NCI-H524 (cell line): Measurements from ENCODE around the gene SOX13.
"Not testable (repeated sequence)": the region's sequence is repeated elsewhere in the genome, so short reads cannot be mapped to it uniquely, and the experiment has no call there.

Source experiments
- DNase-seq, 2 experiments: peaks; one replicate each; lab custom pipeline; 2025; lab: John Stamatoyannopoulos, UW

Gene SOX13

DNA sequence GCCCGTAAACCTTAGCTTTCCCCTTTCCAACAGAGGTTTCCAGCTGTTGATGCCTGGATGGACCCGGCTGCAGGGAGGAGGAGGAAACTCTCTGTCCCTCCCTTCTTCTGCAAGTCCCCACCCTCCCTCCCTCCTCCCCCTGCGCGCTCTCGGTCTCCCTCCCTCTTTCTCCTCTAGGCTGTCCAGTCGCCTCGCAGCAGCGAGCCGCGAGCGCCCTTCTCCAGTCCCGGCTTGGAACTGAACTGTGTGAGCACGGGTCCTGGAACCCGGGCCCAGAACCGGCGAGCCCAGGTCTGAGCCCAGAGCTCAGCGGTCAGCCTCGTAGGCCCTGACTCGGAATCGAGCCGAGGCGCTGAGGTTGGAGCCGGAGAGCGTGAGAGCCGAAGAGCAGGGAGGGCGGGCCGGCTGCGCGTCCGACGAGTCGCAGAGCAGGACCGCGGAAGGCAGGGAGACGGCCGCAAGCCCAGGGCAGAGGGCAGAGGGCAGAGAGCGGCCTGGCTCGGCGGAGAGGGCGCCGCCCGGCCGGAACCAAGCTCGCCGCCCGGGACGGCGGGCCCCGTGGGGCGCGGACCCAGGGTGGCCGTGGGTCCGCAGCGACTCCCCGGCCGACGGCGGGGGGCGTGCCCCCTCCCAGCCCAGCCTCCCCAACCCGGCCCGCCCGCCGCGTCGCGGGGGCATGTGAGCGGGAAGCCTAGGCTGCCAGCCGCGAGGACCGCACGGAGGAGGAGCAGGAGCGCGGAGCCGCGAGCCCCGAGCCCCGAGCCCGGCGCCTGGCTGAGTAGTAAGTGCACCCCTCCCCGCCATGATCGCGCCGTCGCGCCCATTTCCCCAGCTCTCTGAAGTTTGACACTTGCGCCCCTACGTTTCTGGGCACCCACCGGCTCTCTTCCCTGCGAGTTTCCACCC, at the start of gene SOX13:
Gene SOX13 (plus strand): TSS at position 185 of the 906 bp plus-strand sequence. CDS start 39,801 bp downstream, outside the sequence.
- DNase-seq, result peak; percentile 37 to 52

- no peak for DNase-seq
These were observed 46.8 kb upstream of the SOX13 start for GRCh38 chr1:204025917-204026707.

- DNase-seq, result no peak
These were observed 45.5 kb upstream of the SOX13 start for GRCh38 chr1:204027446-204027845.

DNA sequence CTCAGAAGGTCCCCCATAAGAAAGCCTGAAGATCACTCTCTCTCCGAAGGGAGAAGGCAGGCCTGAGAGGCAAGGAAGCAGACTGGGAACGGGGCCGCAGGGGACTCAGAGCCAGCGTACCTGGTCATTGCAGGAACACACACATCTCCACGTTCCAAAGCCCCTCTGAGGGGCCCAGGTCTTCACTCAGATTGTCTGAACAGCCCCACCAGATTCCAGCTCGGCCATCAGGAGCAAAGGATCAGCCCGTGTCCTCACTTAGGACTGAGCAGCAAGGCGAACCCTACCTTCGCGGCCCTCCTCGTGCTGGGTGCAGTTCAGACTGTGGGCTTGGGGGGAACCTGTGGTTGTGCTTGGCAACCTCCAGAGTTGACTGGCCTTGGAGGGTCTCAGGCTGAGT, 43.9 kb upstream of the SOX13 start:
- DNase-seq, result no peak

DNA sequence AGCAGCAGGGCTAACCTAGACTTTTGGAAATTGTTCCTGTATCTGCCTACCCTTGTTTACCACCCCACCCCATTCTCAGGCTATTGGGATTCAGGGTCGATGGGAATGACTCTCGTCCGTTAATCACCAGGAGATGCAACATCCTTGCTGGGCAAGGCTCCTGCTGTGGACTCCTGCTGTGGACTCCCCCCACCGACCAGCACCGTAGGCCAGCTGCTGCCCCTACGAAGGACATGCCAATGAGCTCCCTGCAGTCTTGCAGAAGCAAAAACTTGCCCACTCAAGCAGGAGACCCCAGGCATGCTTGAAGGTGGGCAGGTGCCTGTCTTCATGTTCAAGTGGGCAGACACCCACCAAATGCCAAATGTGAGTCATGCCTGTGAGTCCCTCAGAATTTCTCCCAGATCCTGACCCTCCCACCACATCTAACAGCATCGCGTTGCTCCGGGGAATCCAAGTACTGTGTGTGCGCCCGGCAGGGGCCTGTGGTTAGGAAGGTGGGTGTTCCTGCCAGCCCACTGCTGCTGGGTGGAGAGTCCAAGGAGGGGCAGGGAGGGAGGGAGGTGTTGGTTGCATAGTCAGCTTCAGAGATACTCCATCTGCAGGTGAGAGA, 41.7 kb upstream of the SOX13 start:
- peak in 1 of 2 experiments; percentile 58 for DNase-seq

GRCh38 chr1:204032642-204033235, 40.2 kb upstream of the SOX13 start:
- peak; percentile 71 to 85 for DNase-seq

DNA sequence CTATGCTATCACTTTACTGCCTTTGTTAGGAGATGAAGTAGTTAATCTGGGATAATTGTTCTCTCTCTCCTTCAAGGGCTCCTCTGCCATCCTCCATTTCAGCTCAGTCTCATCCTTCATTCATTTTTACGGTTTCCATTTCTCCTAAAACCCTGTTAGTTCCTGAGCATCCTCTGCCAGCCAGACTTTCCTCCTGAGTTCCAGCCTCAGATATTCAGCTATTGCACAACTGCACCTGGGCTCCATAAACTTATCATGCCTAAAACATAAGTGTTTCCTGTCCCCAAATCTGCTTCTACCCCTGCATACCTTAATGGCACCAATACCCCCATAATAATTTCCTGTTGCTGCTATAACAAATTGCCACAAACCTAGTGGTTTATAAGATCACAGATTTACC, 39.6 kb upstream of the SOX13 start:
- DNase-seq, result no peak

DNA sequence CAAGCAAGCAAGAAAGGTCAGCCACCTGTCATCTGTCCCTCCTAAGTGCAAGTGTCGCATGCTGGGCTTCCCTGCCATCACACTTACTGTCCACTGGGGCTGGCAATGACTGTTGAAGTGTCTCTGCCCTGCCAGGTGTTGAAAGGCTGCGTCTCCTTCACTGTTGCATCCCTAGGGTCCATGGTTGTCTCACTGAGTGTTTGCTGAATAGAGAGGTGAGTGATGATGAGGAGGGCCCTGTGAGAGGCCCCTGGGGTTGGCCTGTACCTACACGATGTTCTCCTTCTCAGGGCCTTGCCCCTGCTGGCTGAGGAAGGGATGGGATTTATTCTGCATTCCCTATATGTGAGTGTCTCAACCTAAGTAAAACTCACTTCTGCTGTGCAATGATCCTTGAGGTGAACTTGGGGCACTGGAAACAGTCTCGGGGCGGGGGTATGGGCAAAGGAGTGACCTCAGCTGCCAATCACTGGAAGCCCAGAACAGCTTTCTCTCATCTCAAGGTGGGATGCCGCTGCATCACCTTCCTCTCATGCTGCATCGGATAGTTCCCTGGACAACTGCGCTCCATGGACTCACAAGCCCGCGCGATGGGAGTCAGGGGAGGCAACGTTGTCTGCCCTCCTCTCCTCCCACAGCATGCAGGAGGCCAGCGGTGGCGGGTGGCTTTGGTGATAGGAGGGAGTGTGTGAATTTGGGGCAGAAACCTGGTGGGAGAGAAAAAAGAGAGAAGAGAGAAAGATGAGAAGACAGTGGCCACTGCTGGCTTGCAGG, 35.8 kb upstream of the SOX13 start:
- no peak for DNase-seq

DNA sequence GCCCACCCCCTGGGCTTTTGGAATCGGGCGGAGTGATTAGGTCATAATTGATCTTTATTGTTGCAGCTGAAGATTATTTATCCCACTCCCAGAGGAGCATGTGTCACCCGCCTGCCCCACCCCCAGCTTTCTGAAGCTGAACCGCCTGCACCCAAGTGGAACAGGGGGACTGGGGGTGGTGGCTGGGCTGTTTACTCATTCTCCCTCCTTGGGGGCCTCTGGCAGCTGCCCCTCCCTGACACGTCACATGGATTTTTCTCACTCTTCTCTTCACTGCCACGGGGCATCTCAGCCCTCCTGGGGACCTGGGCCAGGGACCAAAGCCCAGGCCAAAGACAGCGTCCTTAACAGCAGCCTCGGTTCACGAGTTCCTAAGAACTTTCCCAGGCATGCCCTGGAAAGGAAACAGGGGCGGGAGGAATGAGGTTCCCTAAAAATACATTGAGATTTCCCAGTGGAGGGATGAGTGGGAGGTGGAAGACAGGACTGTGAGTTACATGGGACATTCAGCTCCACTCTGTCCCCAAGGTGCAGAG, 31.6 kb upstream of the SOX13 start:
- DNase-seq, result no peak

DNA sequence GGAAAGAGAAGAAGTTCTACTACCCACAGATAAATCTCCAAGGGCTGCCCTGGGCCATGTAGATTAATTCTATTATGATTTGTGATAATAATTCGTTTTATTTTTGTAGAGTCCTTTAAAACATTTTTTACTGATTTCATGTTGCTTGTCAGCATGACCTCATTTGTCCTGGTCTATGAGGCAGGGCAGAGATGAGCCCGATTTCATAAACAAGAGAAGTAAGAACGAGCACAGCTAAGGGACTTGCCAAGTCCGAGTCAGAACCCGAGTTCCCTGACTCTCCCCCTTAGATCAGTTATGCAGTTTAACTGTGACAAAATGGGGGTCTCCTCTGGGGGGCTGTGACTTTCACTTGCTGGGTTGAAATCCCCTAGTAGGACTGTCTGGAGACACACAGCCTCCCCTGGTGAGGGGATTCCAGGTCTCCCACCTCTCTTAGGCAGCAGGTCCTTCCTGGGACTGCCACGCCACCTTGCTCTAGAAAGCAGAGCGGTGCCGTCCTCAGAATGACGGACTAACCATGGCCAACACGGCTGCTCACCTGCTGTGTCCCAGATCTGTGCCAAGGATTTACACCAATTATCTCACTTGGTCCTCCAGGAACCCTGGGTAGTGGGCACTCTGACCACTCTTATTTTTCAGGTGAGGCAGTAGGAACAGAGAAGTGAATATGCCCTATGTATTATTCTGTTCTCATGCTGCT, 31.0 kb upstream of the SOX13 start:
- DNase-seq, result no peak

DNA sequence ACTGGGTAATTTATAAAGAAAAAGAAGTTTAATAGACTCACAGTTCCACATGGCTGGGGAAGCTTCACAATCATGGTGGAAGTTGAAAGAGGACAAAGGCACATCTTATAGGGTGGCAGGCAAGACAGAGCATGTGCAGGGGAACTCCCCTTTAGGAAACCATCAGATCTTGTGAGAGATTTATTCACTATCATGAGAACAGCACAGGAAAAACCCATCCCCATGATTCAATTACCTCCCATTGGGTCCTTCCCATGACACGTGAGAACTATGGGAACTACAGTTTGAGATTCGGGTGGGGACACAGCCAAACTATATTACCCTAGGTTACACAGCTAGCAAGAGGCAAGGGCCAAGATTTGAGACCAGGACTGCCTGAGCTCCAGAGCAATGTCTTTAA, 30.4 kb upstream of the SOX13 start:
- DNase-seq, result no peak

DNA sequence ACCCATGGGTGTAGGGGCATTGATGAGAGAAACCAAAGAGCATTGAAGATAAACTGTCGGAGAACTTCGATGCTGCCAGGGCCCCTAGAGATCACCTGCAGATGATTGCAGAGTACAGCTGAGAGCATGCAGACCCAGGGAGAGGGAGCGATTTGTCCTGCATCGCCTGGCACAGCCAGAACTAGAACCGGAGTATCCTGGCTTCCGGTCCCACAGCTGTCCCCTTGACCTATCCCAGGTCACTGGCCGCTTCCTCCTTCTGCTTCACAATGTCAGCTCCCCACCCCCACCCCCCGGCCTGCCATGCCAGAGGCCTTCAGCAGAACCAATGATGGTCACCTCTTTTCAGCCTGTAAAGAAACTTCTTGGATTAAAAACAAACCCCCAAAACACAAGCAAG, 29.2 kb upstream of the SOX13 start:
- no peak for DNase-seq

DNA sequence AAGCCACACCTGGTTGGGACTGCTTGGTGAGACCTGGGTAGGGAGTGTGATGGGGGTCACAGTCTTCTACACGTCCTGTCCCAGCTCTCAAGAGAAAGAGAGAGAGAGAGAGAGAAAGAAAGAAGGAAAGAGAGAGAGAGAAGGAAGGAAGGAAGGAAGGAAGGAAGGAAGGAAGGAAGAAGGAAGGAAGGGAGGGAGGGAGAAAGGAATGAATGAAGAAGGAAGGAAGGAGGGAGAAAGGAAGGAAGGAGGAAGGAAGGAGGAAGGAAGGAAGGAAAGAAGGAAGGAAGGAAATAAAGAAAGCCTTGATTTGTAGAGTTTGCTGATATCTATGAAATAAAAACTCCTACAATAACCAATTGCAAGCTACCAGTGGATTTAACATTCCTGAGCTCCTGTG, 28.5 kb upstream of the SOX13 start:
- no peak for DNase-seq

GRCh38 chr1:204045430-204045829, 27.5 kb upstream of the SOX13 start:
- DNase-seq, result no peak

GRCh38 chr1:204046346-204046745, 26.6 kb upstream of the SOX13 start:
- DNase-seq, result no peak

GRCh38 chr1:204048796-204049195, 24.1 kb upstream of the SOX13 start:
- DNase-seq, result not testable (repeated sequence)

DNA sequence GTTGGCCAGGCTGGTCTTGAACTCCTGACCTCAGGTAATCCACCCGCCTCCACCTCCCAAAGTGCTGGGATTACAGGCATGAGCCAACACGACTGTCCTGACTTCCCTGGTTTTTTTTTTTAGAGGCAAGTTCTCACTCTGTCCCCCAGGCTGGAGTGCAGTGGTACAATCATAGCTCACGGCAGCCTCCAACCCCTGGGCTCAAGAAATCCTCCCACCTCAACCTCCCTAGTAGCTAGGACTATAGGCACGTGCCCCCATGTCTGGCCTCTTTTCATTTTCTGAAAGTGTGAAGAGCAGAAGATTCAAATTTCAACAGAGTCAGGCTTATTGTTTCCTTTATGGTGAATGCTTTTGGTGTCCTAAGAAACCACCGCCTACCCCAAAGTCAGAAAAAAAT, 21.7 kb upstream of the SOX13 start:
- no peak for DNase-seq

DNA sequence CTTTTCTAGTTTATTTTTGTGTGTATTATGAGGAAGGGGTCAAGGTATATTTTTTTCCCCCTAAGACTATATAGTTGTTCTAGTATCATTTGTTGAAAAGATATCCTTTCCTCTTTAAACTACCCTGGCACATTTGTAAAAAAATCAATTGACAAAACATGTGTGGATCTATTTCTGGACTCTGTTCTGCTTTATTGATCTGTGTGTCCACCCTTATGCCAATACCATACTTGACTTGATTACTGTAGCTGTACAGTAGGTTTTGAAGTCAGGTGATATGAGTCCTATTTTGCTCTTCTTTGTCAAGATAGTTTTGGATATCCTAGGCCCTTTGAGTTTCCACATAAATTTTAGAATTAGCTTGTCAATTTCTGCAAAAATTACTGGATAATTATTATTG, 21.2 kb upstream of the SOX13 start:
- no peak for DNase-seq

DNA sequence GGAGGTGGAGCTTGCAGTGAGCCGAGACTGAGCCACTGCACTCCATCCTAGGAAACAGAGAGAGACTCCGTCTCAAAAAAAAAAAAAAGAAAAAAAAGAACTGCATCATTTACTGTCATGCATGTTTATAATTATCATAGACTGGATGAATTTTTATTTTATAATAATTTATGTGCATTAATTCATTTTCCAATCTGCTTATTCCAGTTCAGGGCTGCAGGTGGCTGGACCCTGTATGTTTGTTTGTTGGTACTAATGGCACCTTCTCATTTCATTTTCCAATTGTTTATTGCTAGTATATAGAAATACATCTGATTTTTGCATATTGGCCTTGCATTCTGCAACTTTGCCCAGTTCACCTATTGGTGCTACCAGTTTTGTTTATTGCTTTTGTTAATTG, 19.0 kb upstream of the SOX13 start:
- DNase-seq, result no peak

GRCh38 chr1:204059970-204060369, 12.9 kb upstream of the SOX13 start:
- DNase-seq, result no peak

DNA sequence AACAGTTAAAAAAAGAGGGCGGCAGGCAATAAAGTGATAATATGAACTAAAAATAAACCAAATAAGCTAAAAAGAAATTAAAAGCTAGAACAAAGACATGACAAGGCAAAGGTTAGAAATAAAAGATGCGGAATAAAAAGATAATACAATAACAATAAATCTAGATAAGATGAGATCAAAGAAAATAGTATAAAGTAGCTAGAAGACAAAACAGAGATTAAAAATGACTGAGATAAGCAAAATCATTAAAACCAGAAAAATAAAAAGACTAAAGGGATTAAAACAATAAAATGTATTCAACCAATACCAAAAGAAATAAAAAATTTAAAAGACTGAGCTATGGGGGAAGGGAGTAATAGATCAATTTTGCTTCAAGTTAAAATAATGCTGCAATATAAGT, 10.8 kb upstream of the SOX13 start:
- DNase-seq, result no peak
